Mesothelial cell of epicardium (in vitro differentiated cells): Measurements from ENCODE around the gene SIK2. TPM values are rescaled to one million over a fixed set of nuclear protein-coding genes. Genes with fewer than 3 reads are reported as not detected.

Experiments
- DNase-seq, 2 experiments: peaks; one replicate each; pipeline ENCODE4 v3.0.0; 2021; ENCODE audit warnings: low spot score in 2 of 2; ENCODE audit not compliant: unreplicated experiment in 2 of 2
- H3K27ac Mint-ChIP-seq: 2 replicates; pipeline ENCODE4 v1.8.0; 2021; ENCODE audit warnings: mixed read lengths
- H3K27me3 Mint-ChIP-seq: 2 replicates; pipeline ENCODE4 v1.8.0; 2021; ENCODE audit warnings: low read depth, mixed read lengths
- H3K36me3 Mint-ChIP-seq: 2 replicates; pipeline ENCODE4 v1.8.0; 2021; ENCODE audit warnings: mixed read lengths
- H3K4me1 Mint-ChIP-seq: 2 replicates; pipeline ENCODE4 v1.8.0; 2021; ENCODE audit warnings: mixed read lengths
- H3K4me3 Mint-ChIP-seq: 2 replicates; pipeline ENCODE4 v1.8.0; 2021; ENCODE audit warnings: mild to moderate bottlenecking, moderate library complexity, mixed read lengths
- H3K9me3 Mint-ChIP-seq: 2 replicates; pipeline ENCODE4 v1.8.0; 2021; ENCODE audit warnings: mixed read lengths
- total RNA-seq: library from RNA; stranded (reverse); gene quantifications from 3 replicates; pipeline ENCODE4 v1.2.1, GENCODE V29; 2021
- TF ChIP-seq, protein P1 (sequence below): fragments of 200-600 bp; sonication (generic); IDR thresholded peaks from one replicate; pipeline ENCODE4 v1.5.0; 2021; ENCODE audit warnings: antibody characterized with exemption; ENCODE audit not compliant: unreplicated experiment

SIK2 gene
- total RNA-seq, 1 donor from 2014 or later = 17.1 TPM

DNA sequence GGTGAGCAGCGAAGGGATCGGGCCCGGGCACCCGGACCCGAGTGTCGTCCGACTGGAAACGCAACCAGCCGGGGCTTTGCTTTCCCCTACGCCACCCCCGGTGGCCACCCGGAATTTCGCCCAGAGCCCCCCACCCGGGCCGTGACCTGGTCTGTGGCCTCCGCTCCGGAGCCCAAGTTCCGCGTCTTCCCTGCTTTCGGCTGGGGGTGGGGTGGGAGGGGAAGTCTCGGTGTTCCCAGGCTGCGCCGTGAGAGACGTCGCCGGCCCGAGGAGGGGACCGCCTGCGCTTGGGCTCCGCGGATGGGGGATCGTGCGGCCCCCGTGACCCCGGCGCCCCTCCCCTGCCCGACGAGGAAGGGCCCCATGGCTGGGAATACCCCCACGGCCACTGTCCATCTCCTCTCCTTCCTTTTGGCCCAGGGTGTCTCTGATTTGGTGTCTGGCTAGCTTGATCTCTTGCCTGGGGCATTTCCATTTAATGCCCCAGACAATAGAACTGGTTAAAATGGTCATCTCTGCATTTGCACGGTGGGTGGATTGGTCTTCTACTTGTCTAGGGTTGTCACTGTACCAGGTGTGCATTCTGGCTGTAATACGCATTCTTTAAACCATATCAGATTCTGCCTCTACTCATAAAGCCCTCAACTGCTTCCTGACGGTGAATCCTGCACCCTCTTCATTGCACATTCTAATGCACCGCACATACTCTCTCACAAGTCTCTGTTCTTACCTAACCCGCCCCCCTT is 789 bp downstream of the SIK2 start:
- Mint-ChIP-seq H3K27ac (peak overlapping the region; percentile 93), H3K27me3 (no peaks in the 10 kb centered on the region), H3K9me3 (no peaks in the 10 kb centered on the region), H3K4me1 (peaks cover 36% of the 10 kb centered on the region), H3K36me3 (no peaks in the 10 kb centered on the region), H3K4me3 (peak overlapping the region; percentile 86)
- peak in 1 of 2 experiments; percentile 45 for DNase-seq
- TF ChIP-seq, protein P1, sequence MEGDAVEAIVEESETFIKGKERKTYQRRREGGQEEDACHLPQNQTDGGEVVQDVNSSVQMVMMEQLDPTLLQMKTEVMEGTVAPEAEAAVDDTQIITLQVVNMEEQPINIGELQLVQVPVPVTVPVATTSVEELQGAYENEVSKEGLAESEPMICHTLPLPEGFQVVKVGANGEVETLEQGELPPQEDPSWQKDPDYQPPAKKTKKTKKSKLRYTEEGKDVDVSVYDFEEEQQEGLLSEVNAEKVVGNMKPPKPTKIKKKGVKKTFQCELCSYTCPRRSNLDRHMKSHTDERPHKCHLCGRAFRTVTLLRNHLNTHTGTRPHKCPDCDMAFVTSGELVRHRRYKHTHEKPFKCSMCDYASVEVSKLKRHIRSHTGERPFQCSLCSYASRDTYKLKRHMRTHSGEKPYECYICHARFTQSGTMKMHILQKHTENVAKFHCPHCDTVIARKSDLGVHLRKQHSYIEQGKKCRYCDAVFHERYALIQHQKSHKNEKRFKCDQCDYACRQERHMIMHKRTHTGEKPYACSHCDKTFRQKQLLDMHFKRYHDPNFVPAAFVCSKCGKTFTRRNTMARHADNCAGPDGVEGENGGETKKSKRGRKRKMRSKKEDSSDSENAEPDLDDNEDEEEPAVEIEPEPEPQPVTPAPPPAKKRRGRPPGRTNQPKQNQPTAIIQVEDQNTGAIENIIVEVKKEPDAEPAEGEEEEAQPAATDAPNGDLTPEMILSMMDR = no peak

DNA sequence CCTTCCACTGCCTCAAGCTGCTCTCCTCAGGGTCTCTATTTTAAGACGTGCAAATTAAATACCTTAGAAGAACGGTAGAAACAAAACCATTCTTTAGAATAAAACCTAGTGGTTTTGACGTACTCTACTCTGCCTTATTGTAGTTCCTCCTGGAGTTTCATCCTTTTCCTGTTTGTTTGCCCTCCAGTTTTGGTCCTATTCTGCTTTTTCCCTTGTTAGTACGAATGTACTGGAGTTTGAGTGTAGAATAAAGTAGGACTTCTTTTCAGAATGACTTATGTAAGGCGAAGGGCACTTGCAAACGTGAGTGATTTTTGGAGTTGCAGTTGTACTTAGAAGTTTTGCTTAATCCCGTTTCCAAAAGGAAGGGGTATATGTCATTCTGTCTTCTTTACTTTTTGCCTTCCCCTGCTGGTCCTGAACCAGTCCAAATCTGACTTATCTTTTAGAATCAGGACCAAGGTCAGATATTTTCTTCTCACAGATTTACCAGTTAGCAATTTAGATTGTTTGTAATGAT is 1.4 kb downstream of the SIK2 start:
- Mint-ChIP-seq H3K36me3 (no peaks in the 10 kb centered on the region), H3K27ac (peak overlapping the region; percentile 93), H3K27me3 (no peaks in the 10 kb centered on the region), H3K4me3 (peak overlapping the region; percentile 86), H3K4me1 (peaks cover 33% of the 10 kb centered on the region), H3K9me3 (no peaks in the 10 kb centered on the region)
- TF ChIP-seq, protein P1 = no peak
- DNase-seq = no peak

DNA sequence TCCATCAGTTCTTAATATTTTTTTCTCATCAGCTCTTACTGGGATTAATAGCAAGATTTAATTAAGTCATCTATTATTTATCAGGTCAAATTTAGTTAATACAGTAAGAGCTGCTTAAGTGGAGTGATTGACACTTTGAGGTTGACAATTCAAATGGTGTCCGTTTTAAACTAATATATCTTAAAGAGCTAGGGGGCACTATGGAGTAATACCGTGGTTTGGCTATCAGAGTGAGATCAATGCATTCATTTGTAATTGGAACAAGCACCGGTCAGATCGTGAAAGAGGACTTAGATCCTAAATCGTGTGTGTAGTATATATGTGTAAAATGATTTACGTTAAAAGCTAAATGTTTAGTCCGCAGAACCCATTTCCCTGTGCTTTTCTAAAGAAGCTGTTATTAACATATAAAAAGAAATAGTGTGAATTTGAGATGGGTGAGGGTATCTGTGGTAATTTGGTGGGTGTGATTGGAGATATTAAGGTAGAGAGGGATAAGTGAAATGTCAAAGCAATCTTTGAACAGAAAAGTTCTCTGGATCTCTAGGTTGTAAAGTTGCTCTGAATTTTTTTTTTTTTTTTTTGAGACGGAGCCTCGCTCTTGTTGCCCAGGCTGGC is 2.3 kb downstream of the SIK2 start:
- no peaks in the 10 kb centered on the region for H3K9me3 Mint-ChIP-seq
- TF ChIP-seq, protein P1 = peak; percentile 63
- no peaks in the 10 kb centered on the region for H3K27me3 Mint-ChIP-seq
- peaks cover 32% of the 10 kb centered on the region for H3K4me1 Mint-ChIP-seq
- DNase-seq = no peak
- no peaks in the 10 kb centered on the region for H3K36me3 Mint-ChIP-seq
- H3K27ac Mint-ChIP-seq = peak overlapping the region; percentile 7
- H3K4me3 Mint-ChIP-seq = peak overlapping the region; percentile 86

DNA sequence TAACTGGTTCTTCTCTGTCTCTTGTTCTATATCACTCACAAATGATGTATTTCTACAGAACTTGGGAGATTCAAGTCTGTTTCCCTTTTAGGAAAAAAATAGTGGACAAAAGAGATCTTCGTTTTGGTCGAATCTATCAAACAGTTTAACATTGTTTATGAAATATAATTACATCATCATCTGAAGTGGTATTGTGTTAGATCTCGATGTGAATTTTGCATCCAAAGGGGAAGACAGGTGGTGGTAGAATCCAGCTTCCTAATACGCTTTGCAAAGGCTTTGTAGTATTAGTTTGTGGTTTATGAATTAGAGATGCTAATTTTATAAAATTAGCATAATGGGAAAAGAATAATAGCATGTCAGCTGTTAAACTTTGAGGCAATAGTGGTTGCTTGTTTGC is 3.4 kb downstream of the SIK2 start:
- TF ChIP-seq, protein P1 = no peak
- no peak for DNase-seq
- Mint-ChIP-seq H3K4me1 (peaks cover 32% of the 10 kb centered on the region), H3K4me3 (no peak overlapping the region), H3K9me3 (no peaks in the 10 kb centered on the region), H3K27ac (no peak overlapping the region), H3K36me3 (no peaks in the 10 kb centered on the region), H3K27me3 (no peaks in the 10 kb centered on the region)

DNA sequence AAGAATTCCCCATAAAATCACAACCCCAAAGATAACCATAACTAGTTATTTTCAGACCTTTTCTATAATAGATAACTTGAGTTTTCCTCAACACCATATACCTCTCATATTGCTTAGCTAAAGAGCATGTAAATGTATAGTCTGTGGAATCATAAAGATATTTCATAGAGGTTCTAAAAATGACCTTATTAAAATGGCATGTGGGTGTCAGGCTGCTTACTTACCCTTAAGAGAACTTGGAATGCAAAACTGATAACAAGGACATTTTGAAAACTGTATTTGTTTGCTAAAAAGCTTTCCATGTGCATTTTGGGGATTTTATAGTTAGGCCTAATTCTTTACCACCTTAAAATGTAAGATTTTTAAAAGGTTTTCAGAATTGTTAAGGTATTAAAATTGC is 4.7 kb downstream of the SIK2 start:
- H3K4me3 Mint-ChIP-seq = no peak overlapping the region

More for the DNA sequence above, 4.7 kb downstream of the SIK2 start:
- no peaks in the 10 kb centered on the region for H3K9me3 Mint-ChIP-seq
- no peaks in the 10 kb centered on the region for H3K36me3 Mint-ChIP-seq
- H3K27me3 Mint-ChIP-seq = no peaks in the 10 kb centered on the region
- no peak for DNase-seq
- peaks cover 28% of the 10 kb centered on the region for H3K4me1 Mint-ChIP-seq
- H3K27ac Mint-ChIP-seq = no peak overlapping the region
- TF ChIP-seq, protein P1 = no peak
